ENCODE measurements around the gene FUT3.
"Not testable (repeated sequence)": the region's sequence is repeated elsewhere in the genome, so short reads cannot be mapped to it uniquely, and the experiment has no call there.

The FUT3 gene

DNA sequence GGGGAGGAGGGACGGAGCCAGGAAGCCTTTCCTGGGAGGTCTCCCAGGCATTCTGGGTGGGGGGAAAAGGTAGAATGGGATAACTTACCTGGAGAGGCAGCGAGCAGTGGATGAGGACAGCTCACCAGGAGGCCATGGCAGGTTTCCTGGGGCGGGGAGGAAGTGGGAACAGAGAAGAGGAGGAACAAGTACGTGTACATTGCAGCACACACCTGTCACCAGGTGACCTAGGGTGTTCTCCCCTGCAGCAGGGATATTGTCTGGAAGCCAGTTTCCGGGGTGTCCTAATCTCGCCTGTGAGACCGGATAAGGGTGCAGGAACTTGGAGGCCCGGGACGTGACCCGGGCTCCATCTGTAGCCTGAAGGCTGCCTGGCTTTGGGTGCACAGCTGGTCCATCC lies at the start of gene FUT3:
TSS of gene FUT3 (minus strand) at position 148 of the 400 bp plus-strand sequence.
- DNase-seq, result no peak

DNA sequence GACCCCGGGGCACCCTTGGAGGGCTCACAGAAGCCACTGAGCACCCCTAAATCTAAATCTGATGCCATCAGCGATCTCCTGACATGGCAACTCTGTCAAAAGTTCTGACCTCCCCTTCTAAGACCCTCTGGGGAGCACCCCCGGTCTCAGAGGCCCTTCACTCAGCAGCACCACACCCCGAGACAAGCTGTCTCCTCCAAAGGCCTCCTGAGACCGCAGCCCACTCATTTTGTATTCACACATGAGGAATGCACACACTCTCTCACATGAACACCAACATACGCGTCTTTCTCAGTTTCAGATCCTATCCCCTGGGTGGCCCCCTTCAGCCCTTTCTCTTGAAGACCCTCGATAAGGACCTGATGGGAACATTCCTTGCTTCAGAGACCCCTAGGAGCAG lies 49.7 kb upstream of the FUT3 start:
- no peak for DNase-seq

DNA sequence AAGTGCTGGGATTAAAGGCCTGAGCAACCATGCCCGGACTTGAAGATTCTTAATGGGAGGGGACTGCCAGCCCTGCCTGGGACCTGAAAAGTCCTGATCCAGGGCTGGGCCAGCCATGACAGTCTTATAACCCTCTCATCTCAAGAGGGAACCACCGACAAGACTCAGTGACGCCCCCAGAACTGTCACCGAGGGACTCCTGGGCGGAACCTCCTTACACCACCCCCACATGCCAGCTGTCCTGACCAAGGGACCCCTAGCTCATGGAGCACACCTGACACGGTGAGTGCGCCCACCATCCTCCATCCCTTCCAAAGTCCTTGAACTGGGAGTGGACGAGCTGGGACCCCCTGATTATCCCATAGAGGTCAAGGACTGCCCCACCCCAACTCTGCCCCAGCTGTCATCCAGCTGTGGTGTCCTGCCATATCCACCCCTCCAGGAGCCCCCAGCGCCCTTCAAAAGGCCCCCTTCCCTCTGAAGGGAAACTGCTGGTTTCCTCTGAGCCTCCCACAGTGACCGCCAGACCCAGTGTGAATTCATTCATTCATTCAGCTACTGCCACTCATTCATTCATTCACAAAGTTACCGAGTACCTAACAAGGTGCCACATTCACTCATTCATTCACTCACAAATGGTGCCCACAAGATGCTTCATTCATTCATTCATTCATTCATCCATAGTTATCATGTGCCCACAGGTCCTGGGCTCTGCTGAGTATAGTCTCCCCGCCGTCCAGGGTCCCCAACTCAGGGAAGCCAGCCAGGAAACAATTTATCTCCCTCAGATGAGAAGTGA lies 48.7 kb upstream of the FUT3 start:
- DNase-seq, result no peak

GRCh38 chr19:5897189-5897969 lies 46.1 kb upstream of the FUT3 start:
- DNase-seq, result no peak

- DNase-seq, result no peak
These were observed 45.3 kb upstream of the FUT3 start for GRCh38 chr19:5896365-5897076.

DNA sequence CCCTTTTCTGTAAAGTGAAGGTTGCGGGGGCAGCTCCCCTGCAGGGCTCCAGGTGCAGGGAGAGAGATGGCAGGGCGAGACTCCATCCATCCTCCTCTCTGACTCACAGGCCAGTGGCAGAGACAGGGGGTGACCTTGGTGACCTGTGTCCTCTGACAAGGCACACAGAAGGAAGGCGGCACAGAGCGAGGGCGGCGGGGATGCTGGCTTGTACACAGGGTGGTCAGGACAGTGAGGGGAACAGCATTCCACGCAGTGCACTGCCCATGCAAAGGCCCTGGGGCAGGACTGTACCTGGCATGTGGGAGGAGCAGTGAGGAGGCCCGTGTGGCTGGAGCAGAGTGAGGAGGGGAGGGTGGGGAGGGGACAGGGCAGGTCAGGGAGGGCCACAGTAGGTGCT lies 44.6 kb upstream of the FUT3 start:
- no peak for DNase-seq

- DNase-seq, result no peak
These were observed 44.2 kb upstream of the FUT3 start for GRCh38 chr19:5895409-5895808.

GRCh38 chr19:5894704-5895349 lies 43.6 kb upstream of the FUT3 start:
- DNase-seq, result no peak

DNA sequence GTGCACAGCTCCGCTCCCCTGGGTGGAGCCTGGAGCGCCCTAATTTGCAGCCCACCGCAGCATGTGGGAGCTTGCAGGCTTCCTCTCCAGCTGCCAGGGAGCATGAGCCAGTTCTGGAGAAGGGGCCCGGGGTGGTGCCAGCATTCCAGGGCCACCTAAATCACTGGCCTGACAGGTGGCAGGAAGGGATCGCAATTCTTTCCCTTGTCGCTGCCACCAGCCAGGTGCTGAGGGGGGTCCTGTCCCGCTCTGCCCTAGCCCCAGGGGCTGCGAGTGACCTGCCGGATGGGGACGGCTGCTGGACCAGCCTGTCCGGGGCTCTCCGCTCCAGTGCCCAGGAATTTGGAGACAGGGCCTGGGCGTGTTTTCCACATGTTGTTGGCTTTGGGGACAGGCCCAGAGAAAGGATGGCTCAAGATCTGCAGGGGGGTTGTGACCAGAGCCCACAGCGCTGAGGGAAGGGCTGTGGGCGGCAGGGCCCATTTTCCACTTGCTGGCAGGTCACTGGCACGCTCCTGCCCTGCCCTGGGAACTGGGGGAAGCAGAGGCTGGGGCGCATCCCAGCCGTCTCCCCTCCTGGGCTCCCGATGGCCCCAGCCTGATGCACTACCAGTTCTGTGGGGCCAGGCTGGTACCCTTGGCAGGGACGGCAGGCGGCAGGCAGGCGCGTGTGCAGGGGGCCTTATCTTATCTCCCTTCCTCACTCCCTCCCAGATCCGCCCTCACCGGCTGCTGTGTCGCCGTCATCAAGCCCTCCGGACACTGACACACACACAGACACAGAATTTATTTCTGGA lies 42.9 kb upstream of the FUT3 start:
- DNase-seq, result no peak

GRCh38 chr19:5893296-5893903 lies 42.2 kb upstream of the FUT3 start:
- DNase-seq, result no peak

GRCh38 chr19:5892772-5893275 lies 41.6 kb upstream of the FUT3 start:
- no peak for DNase-seq

DNA sequence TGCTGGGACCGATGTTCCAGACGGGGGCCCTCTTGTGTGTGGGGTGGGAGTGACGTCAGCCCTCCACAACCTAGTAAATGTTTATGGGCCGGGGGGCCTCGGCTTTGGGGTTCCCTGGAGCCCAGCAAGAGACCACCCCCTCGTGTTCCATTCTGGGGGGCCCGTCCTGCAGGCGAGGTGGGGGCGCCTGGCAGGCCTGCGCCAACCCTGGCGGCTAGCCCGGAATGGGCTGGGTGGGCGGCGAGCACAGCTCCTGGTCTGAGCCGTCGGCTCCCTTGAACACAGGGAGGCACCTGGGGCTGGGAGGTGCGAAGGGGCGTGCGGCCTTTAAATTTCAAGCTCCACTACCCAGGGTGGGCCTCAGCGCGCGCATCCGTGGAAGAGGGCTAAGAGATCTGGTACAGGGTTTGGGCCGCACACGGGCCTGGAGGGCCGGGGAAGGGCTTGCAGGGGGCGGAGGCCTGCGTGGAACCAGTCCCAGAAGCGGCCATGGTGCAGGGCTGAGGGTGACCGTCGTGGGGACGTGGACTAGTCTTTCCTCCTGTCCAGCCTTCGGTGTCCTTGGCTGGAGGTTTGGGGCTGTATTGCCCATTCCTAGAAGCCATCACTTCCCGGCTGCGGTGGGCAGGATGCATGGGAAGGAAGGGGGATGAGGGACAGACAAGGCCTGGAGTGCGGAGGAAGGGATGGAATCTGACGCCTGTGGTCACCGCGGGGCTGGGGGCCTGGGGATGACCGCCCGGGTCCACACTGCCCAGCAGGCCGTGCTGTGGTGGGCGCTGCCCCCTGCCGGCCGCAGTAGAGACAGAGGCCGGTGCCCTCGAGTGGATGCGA lies 40.9 kb upstream of the FUT3 start:
- DNase-seq, result no peak

GRCh38 chr19:5891572-5891937 lies 40.3 kb upstream of the FUT3 start:
- DNase-seq, result no peak

DNA sequence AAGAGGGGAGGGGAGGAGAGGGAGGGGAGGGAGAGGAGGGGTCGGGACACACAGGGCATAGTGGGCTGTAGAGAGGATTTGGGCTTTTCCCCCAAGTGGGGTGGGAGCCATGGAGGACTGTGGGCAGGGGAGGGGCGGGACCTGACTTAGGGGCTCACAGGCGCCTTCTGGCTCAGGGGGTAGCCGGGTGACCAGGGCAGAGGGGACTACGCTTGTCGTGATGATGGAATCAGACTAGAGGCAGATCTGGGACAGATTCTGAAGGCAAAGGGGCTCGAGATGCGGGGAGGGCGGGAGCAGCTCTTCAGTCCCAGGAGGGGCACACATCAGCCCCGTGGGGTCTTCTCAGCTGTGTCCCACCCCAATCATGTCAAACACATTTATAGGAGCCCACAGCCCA lies 38.9 kb upstream of the FUT3 start:
- no peak for DNase-seq

DNA sequence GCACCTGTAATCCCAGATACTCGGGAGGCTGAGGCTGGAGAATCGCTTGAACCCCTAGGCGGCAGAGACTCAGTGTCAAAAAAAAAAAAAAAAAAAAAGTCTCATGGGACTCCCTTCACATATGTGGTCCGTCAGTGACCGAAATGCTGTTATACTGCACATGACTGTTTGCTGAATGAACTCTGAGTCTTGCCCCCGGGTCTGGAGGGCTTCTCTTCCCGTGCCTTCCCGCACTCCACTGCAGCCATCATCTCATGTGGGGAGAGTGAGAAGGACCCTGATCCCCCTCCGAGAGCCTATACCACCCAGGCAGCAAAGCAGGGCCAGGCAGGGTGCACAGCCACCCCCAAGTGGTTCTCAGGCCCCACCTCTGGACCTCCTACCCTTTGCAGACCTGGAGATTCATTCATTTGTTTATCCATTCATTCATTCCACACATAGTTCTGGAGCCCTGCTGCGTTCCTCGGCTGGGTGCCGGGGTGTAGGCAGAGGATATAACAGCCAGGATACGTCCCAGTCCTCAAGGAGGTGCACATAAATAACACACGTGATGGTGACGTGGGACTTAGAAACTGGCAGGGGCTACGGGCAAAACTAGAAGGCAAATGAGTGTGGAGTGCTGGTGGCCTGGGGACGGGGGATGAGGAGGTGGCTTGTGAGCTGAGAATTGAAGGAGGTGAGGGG lies 38.2 kb upstream of the FUT3 start:
- no peak for DNase-seq

DNA sequence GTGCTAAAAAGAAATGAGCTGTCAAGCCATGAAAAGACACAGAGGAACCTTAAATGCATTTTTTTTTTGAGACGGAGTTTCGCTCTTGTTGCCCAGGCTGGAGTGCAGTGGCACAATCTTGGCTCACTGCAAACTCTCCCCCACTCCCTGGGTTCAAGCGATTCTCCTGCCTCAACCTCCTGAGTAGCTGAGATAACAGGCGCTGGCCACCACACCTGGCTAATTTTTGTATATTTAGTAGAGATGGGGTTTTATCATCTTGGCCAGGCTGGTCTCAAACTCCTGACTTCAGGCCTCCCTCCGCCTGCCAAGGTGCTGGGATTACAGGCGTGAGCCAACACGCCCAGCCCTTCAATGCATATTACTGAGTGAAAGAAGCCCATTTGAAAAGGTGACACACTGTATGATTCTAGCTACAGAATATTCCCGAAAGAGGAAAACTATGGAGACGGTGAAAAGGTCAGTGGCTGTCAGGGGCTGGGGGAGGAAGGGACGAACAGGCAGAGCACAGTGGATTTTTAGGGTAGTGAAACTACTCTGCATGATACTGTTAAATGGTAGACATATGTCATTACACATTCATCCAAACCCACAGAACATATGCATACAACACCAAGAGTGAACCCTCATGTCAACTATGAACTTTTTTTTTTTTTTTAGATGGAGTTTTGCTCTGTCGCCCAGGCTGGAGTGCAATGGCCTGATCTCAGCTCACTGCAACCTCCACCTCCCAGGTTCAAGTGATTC lies 33.0 kb upstream of the FUT3 start:
- not testable (repeated sequence) for DNase-seq

DNA sequence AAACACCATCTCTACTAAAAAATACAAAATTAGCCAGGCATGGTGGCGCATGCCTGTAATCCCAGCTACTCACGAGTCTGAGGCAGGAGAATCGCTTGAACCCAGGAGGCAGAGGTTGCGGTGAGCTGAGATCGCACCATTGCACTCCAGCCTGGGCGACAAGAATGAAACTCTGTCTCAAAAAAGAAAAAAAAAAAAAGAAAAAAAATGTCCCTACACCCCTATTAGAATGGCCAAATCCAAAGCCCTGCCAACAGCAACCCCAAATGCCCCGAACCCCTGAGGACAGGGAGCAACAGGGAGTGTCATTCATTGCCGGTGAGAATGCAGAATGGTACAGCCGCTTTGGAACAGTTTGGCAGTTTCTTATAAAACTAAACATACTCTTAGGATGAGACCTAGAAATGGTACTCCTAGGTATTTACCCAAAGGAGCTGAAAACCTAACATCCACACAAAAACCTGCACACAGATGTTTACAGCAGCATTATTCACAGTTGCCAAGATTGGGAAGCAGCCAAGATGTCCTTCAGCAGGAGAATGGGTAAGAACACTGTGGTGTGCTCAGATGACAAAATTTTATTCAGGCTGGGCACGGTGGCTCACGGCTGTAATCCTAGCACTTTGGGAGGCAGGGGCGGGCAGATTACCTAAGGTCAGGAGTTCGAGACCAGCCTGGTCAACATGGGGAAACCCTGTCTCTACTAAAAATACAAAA lies 32.1 kb upstream of the FUT3 start:
- DNase-seq, result not testable (repeated sequence)

GRCh38 chr19:5882421-5882968 lies 31.2 kb upstream of the FUT3 start:
- DNase-seq, result no peak

Measured in NCI-H187 treated with DMSO at 0.1 percent for 48 hours (cell line).